Fibroblast of the conjunctiva (primary cell): ENCODE data around the gene SMAD2.
"Not testable (repeated sequence)": the region's sequence is repeated elsewhere in the genome, so short reads cannot be mapped to it uniquely, and the experiment has no call there.

ENCODE experiments used
- DNase-seq: peaks from one replicate; pipeline ENCODE4 v3.0.0-alpha.2; 2010; ENCODE audit warnings: low read depth

SMAD2 gene

DNA sequence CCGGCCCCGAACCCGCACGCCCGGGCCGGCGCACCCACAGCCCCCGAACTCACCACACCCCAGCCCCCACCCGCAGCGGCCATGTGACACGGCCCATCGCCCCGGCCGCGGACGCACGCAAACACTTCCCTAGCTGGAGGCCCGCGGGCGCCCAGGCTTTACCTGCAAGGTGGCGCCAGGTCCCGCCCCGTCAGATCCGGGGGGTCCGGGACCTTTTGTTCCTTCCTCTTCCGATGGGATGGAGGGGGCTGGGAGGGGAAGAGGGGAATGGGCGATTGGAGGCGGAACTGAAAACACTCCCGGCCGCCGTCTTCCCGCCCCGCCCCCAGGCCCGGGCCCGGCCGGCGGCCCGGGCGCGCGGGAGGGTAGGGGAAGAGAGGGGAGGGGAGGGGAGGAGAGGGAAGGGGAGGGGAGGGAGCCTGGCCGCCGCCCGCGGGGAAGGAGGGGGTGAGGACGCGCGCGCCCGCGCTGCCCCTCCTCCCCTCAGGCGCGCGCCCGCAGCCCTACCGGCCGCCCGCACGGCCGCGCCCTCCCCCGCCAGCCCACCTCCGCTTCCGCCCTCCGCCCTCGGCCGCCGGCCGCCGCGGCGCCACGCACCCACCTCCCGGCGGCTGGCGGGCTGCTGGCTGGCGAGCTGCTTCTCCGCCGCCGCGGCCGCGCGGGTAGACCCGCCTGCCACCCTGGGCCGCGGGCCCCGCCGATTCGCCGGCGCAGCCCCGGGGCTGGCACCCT is at the start of gene SMAD2:
SMAD2 (minus strand) TSS at position 461 of the 732 bp plus-strand sequence. CDS start 33,903 bp downstream, outside the sequence.
- DNase-seq = peak; percentile 65

DNA sequence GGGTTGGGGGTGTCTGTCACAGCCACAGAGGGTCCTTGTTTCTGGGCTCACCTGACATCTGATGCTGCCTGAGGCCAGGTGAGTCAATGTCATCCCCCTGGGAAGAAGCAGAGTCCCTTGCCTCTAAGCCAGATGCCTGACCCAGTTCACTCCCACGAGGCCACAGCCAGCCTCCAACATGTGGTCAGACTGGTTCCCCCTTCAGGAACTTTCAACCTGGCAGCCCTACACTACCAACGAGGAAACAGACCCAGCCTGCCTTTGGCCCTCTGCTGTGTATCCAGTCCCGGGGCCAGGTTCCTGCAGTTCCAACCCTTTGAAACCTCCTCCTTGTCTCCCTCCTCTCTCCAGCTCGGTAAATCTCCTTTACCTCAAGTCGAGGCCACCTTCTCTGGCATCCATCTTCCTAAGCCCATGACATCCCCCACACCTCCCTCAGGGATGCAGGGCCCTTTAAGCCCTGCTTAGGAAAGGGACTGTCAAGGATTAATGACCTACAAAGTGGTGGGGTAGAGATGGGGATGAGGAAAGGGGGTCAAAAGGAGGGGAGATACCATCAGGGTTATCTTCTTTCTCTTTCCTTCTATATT is 49.2 kb upstream of the SMAD2 start:
- DNase-seq = no peak

DNA sequence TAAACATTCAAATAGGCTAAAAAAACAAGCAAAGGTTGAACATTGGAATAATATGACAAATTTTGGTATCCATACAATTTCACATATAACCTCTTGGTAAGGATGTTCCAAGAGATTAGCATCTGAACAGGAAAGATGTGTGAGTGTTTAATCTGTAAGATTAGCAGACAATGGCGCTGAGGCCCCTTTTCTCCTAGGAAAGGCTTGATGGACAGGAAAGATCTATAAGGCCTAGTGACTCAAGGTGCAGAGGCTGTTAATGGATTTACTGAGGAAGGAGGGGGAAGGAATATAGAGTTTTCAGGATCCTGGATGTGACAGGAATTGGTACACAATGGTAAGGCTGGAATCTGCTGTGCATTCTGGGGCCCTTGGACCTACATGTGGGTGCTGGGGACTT is 48.1 kb upstream of the SMAD2 start:
- no peak for DNase-seq

DNA sequence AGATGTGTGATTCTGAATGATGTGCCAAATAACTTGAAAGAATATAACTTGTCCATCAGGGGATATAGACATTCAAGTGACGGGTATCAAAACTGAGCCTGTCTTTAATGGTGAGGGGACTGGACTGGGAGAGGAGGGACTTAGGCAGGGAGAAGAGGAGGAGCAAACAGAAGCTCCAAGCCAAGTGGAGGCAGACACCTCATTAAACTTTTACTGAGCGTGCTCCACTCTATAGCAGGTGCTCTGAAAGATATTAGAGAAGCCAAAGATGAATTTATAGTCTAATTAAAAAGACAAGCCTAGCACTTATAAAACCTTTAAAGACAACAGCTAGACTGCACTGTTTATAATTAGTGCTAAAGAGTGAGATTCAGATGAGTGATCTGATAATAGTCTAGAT is 47.7 kb upstream of the SMAD2 start:
- no peak for DNase-seq

DNA sequence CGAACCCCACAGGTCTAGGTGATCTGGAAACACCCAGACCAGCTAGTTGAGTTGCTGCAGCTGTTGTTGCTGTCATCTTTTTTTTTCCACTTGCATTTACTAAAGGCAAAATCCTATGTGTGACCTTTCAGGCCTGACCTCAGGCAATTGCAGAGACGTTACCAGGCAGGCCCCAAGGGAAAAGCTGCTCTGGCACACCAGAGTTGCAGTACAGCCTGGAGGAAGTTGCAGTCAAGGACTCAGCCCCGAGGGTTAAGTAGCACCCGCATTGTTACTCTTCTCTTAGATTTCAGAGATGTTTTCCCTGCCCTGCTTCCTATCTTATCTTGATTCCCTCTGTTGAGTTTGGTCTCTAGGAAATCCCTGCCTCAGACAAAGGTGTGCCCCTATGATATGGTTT is 45.2 kb upstream of the SMAD2 start:
- no peak for DNase-seq

DNA sequence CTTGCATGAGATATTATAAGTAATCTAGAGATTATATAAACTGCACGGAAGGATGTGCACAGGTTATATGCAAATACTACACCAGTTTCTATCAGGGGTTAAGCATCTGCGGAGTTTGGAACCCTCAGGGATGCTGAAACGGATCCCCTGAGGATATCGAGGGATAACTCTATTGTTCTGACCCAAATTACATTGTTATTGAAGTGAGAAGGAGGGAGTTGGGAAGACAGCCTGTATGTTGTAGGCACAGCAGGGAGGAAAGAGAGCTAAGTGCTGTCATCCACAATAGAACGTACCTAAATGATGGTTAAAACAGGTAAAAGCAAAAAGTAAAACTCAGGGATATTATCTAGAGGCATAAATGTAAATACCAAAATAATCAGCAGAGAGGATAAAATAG is 44.6 kb upstream of the SMAD2 start:
- no peak for DNase-seq

DNA sequence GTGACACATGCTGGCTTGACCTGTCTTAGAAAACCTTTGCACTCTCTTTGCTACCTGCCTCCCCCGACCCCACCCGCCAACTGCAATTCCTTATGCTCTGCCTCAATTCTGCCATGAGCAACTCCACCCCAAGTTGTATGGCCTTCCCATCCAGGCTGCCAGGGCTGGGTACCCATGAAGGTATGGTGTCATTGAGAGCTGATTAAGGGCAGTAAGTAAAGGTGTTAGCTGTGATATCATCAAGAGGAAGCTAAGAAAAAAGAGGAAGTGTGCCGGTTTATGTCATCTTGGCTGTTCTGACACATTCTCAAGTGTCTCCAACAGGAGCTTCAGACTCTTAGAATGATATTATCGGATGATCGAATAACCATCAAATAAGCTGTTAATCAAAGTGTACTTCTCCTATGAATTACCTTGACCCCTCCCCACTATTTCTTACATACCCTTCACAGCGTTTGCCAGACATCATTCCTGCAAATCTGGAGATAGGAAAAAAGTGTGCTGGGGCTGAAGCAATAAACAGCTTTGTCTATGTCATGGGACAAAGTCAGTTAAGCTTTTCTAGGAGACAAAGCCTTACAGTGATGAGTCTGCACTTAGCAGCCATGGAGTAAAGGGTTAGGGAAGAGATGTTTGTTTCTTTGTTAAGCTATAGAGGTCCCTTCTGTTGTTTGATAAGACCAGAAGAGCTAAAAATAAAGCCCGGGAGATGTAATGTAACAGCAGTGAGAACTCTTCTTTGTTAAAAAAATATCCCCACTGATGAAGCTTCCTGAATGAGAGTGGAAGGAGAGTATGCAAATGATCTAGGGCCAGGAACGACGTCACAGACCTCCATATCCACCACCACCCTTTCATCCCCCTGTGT is 40.4 kb upstream of the SMAD2 start:
- DNase-seq = no peak

DNA sequence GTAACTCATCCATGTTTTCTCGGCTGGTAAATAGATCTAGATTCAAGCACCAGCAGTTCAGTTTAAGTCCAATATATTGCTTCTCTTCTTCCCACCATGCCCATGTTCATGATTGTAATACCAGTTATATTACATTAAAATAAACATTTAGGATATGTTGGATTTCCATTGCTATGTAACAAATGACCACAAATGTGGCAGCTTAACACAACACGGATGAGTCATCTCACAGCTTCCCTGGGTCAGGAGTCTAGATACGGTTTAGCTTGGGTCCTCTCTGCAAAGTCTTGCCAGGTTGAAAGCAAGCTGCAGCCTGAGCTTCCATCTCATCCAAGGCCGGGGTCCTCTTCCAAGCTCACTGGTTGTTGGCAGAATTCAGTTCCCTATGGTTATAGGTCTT is 39.4 kb upstream of the SMAD2 start:
- no peak for DNase-seq

DNA sequence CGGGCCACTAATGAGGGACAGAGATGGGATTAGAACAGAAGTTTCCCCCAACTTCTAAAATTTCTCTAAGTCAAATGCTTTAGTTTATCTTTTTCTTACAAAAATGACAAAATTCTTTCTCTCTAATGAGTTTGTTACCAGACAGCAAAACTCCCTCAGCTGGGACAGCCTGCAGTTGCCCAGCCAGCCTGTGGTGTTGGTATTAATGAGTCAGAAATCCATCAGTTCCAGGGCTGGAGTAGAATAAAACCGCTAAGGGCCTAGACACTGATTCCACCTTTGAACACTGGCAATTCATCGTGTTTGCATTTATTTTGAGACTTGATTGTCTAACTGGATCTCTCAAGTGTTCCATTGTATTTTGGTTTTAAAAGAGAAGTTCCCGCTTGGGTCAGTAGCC is 38.3 kb upstream of the SMAD2 start:
- DNase-seq = no peak

DNA sequence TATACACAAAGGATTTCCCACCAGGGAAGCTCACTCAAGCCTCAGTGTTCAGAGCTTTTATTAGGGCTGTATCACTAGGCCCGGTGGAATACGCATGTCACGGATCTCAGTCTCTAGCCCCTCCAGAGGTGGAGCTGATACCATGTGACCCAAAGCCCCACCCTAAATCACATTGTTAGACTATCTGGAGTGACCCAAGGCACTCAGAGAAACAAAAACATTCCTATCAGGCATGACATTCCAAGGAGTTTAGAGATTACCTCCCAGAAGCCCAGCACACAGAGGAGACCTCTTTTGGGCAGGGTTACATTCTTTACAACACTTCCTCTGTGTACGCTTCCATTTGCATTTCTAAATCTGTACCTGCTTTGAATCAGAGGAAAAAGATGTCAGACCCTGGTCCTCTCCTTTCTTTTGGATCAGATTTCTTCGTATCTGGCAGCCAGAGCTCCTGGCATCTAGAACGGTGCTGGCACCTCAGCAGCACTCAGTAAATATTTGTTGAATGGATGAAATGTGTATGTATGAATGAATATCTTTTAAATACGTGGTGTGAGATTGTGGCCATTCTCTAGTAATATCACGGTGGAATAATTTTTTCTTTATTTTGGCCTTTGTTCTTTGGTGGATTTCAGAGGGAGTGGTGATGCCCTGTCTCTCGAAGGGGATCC is 37.7 kb upstream of the SMAD2 start:
- DNase-seq = no peak

DNA sequence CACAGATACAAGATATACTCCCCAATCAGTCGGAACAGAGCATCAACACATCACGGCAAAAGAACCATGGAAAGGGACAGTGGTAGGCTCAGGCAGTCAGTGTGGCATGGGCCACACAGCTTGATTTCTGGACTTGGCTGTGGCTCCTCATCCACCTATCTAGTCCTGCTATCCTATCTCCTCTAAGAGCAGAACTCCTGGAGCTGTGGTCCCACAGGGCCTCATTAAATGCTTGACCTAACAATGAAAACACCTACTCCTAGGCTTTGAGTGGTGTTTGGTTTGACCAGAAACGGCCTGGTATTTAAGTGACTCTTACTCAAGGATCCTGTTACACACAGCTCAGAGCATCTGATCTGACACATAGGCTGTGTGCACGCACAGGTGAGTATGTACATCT is 33.6 kb upstream of the SMAD2 start:
- DNase-seq = no peak

DNA sequence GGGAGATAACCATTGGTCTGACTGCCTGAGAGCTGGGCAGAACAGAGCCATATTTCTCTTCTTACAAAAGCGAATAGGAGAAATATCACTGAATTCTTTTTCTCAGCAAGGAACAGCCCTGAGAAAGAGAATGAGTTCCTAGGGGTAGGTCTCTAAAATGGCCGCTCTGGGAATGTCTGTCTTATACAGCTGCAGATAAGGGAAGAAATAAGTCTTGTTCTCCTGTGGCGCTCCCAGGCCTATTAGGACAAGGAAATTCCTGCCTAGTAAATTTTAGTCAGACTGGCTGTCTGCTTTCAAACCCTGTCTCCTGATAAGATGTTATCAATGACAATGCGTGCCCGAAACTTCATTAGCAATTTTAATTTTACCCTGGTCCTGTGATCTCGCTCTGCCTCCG is 30.5 kb upstream of the SMAD2 start:
- not testable (repeated sequence) for DNase-seq

DNA sequence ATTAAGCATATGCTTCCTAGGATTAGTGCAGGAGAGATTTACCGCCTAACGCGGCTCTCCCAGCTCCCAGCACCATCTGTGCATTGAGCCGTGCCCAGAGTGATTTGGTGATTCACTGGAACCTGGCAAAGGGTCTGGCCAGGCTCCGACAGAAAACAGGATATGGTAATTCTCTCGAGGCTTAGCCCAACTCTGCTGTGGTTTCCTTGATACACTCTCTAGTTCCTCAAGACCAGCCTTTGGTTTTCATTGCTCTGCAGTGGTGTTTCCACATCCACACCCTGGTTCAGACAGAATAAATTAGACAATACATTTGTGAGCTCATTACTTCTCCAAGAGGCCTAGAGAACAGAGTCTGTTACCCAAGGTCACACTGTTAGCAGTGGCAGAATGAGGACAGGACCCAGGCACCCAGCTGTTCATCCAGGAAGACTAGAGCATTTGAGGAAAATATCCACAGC is 23.0 kb upstream of the SMAD2 start:
- DNase-seq = peak; percentile 37

DNA sequence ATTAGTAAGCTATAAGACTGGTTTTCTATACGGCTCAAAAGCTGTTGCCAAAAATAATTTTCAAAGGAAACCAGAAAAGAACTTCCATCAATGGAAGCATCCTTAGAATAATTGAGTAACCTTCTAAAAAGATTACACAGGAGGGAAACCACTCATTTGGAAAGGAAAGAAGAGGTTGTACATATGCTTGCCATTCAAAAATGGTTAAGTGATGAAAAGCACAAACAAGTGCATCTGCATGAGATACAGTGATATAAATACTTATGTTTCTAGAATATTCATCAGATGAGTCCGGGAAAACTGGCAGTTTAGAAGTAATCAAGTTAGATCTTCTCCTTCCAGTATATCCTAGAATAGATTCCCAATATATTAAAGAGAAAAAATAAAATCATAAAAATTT is 20.1 kb upstream of the SMAD2 start:
- no peak for DNase-seq

DNA sequence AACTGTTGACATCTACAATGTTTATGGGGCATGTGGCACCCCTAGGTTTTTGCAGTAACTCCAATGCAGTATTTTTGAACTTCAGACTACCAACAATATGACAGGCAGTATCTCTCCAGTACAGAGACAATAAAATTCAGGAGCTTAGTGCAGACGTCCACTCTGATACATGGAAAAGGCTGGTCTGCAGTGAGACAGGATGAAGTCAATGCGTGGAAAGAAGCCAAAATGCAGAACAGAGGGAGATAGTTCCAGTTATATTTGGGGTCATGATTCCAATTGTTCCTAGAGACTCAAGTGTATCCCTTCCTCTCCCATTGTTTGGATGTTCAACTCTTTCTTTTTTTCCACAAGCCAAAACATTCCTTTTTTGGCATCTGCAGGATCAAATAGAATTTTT is 18.7 kb upstream of the SMAD2 start:
- DNase-seq = no peak

DNA sequence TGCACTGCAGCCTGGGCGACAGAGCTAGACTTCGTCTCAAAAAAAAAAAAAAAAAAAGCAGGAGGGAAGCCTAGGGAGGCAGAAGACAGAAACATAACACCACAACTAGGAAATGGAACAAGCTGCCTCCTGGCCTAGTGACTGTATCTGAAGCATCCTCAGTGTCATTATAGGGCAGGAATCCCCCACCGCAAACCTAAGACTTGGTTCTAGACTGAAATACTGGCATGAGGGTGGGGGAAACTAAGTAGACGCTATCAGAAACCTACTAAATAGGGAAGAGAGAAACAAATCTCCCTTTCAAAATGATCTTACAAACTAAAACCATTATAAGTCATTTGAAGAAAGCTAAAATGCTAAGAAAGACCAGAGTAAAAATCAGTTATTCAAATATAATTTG is 16.4 kb upstream of the SMAD2 start:
- no peak for DNase-seq

DNA sequence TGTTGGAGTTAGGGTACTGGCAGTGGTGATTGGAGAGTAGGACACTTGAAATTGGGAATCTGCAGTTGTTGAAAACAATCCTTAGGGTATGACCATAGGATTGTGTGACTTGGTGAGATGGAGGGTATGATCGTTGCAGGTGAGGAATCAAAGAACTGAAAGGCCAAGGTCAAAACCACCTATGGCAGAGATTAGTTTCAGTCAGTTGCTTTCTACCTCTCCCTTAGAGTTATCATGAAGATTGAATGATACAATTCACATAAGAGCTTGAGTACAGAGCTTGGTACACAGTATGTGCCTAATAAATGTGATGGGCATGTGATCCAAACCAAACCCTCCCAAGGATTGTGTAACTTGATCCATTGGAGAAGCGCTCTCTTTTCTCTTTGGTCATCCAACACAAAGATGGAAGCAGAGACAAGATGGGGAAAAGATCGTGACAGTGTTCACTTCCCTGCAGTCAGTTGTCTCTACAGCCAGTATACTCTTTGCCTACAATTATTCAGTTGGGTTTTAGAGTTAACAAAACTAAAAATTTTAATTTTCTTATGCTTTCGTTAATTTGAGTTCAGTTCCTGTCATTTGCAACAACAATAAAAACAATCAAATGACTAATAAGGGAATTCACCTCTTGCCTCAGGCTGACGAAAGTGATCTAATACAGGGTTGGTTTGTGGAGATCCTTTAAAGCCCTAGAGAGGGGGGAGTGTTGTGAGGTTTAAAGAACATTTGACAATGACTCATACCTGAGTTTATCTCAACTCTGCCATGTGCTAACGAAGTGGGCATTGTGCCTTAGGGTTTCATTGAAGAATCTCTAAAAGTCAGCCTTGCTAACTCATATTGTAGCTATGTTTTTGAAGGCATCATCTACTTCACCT is 14.8 kb upstream of the SMAD2 start:
- DNase-seq = peak; percentile 4

DNA sequence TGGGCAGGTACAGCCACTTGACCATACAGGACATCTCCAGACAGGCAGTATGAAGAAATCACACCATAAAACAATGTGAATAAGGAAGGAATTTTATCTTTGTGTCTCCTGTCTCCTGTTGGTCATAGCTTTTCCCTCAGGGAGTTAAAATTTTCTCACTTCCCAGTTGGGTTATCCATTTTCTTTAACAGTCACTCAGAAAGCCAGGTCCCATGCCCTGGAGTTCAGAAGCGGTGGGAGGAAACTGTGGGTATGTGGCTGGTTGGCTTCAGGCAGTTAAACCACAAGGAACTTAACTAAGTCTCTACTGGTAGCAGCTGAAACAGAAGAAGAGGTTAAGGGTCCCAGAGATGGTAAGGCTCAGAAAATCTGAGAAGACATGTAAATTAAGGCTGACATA is 6.5 kb upstream of the SMAD2 start:
- DNase-seq = no peak

DNA sequence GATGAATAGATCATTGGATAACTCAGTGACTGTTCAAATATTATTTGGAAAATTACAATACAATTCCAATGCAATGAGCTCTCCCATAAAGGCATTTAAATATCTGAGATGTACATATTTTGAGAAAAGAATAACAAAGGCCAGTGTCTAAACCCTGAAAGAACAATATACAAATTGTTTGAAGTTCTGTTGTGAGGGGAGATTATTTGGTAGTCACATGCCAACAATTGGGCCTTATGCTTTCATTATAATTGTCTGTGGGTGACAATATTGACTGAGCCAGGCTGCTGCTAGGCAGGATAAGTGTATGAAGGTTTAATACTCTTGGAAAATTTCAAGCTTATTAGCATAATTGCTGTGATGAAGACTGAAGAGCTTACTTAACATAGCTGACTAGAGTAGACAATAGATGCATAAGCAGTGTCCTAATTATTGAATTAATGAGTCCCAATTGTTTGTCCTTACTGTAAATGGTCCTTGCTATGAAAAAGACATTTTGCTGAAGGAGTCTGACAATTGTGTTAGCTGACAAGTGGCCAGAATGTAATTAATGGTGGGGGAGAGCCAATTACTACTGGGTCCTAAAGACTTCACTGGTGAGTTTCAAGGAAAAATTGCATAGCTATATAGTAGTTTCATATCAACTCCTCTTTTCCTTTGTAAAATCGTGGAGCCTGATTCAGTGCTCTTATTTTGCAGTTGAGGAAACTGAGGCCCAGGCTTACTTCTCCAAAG is 5.0 kb upstream of the SMAD2 start:
- no peak for DNase-seq

DNA sequence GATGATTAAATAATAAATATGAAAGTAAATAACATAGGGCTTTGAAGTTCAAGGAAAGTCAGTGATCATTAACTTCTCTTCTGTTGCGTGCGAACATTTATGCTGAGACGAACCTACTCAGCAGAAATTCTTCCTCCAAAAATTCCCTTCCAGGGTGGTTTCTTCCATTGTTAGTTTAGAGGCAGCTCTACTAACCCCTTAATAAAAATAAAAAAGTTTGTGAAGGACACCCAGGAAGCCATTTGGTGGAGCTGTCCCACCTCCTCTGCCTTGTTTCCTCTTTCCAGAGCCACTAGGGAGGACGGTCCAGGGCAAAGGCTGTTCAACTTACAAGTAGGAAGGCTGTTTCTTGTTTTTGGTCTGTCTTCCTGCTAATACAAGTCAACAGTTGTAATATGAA is 2.1 kb upstream of the SMAD2 start:
- no peak for DNase-seq

DNA sequence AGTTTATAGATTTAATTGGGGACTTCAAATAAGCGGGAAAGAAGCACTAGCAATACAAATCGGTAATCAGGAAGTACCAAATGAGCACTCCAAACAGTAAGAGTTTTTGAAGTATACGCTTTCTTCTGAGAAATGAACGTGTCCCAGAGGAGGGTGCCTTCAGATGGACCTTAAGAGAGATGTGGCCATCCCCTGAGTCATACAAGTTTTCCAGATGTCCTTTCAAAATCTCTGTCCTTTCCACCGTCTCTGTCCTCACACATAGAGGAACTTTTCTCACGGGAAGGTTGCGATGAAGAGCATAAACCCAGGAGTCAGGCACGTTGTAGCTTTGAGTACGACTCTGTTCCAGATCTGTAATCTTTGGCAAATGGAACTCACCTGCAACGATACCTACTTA is 1.7 kb upstream of the SMAD2 start:
- no peak for DNase-seq
